Activated T-helper 1 cell treated with anti-CD3 and anti-CD28 coated beads, Interleukin-12 subunit alpha, Interleukin-12 subunit beta, Interleukin-2, Interleukin-4 antibody, amounts not matched to agents 30 ng/mL and 10 ng/mL and 1 ng/mL, durations not matched to agents 14 hours and 24 hours and 36 hours (primary cell): ENCODE measurements around the gene FBXL22. TPM values are rescaled to one million over a fixed set of nuclear protein-coding genes. Genes with fewer than 3 reads are reported as not detected.

Experiments used
- DNase-seq: peaks from one replicate; pipeline ENCODE4 v3.0.0; 2021; ENCODE audit warnings: low spot score
- H3K27ac Mint-ChIP-seq: one replicate; pipeline ENCODE4 v1.8.0; 2021; ENCODE audit warnings: mild to moderate bottlenecking, mixed read lengths
- H3K27me3 Mint-ChIP-seq: one replicate; pipeline ENCODE4 v1.8.0; 2022; ENCODE audit warnings: mild to moderate bottlenecking, moderate library complexity, mixed read lengths; ENCODE audit not compliant: insufficient read depth
- H3K36me3 Mint-ChIP-seq: one replicate; pipeline ENCODE4 v1.8.0; 2021; ENCODE audit warnings: low read depth, mixed read lengths
- H3K4me1 Mint-ChIP-seq: one replicate; pipeline ENCODE4 v1.8.0; 2021; ENCODE audit warnings: low read depth, mixed read lengths
- H3K4me3 Mint-ChIP-seq: one replicate; pipeline ENCODE4 v1.8.0; 2021; ENCODE audit warnings: mild to moderate bottlenecking, moderate library complexity, mixed read lengths
- H3K9me3 Mint-ChIP-seq: one replicate; pipeline ENCODE4 v1.8.0; 2021; ENCODE audit warnings: mixed read lengths
- intact Hi-C: fragments of 100-400 bp; cut with micrococcal nuclease; formaldehyde crosslinking; loops from one replicate; pipeline ENCODE4 v1.15.1; 2024
- total RNA-seq: library from RNA; stranded (reverse); gene quantifications from 2 replicates; pipeline ENCODE4 v1.2.3, GENCODE V29; 2022

FBXL22 gene, protein sequence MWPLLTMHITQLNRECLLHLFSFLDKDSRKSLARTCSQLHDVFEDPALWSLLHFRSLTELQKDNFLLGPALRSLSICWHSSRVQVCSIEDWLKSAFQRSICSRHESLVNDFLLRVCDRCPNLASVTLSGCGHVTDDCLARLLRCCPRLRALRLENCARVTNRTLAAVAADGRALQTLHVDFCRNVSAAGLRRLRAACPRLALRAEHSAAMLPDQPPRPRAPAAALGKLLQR
- 0.83 and 0.88 TPM in 2 replicates for total RNA-seq

DNA sequence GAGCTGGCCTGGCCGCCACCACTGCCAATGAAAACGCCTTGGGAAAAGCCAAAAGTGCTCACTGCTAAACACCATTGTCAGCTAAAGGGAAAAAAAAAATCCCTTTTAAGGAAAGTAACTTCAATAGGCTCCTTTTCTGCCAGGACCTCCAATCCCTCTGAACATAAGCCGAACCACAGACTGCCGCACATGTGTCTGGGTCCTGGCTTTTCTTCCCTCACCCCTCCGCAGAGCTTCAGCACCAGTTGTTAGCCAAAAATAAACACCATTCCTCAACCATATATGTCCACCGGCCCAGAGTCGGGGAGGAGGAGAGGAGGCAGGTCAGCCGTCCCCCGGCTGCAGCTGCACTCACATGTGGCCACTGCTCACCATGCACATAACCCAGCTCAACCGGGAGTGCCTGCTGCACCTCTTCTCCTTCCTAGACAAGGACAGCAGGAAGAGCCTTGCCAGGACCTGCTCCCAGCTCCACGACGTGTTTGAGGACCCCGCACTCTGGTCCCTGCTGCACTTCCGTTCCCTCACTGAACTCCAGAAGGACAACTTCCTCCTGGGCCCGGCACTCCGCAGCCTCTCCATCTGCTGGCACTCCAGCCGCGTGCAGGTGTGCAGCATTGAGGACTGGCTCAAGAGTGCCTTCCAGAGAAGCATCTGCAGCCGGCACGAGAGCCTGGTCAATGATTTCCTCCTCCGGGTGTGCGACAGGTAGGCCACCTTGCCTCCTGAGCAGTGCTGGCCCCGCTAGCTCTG is at the start of gene FBXL22:
Gene FBXL22 (plus strand): TSS at position 350 of the 753 bp plus-strand sequence. CDS start 6 bp downstream, at position 356.
- Mint-ChIP-seq H3K27me3 (no peaks in the 10 kb centered on the region), H3K4me3 (no peak within 1 kb of the TSS), H3K36me3 (peaks cover 25% of the 10 kb centered on the region), H3K27ac (peak within 1 kb of the TSS; percentile 7), H3K9me3 (no peaks in the 10 kb centered on the region), H3K4me1 (peaks cover 64% of the 10 kb centered on the region)
- intact Hi-C loops = no loop called here
- DNase-seq = no peak

DNA sequence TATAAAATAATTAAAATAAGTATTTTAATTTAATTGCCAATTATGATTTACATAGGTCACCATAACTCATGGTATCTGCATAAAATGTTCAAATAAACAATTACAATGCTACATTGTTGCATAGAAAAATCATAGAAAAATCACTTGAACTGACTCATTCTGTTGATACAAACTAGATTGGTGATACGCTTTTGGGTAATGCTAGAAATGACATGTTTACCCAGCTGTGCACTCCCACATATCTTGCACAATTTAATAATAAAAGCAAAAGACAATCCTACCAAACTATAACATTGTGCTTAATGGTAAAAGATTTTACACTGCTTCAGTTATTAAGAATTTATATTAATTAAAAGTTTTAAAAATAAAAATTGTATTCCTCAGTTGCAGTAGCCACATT is 45.8 kb upstream of the FBXL22 start:
- H3K36me3 Mint-ChIP-seq = peaks cover 25% of the 10 kb centered on the region
- no peak overlapping the region for H3K4me3 Mint-ChIP-seq
- no peaks in the 10 kb centered on the region for H3K27me3 Mint-ChIP-seq
- H3K27ac Mint-ChIP-seq = no peak overlapping the region
- H3K9me3 Mint-ChIP-seq = no peaks in the 10 kb centered on the region
- intact Hi-C loops = loop anchor here (5.0 kb wide), 1 partner anchor 44 kb away; no protein-coding TSS in a partner anchor
- DNase-seq = no peak
- H3K4me1 Mint-ChIP-seq = peaks cover 34% of the 10 kb centered on the region

DNA sequence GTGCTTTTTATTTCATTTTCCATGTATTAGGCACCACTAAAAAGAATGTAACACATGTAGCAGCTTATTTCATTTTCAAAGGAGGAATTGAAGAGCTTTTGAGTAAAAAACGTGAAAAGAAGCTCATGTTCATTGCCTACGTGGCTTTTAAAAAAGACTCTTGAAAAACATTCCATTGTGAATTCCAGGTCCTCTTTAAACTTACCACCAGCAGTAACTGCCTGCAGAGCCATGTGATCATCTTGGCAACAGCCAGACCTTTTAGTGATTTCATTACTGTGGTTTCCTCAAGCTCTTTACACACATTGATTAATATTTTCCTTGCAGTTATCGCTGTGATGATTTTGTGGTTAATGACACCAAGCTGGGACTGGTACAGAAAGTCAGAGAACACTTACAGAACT is 43.8 kb upstream of the FBXL22 start:
- Mint-ChIP-seq H3K27ac (peak overlapping the region; percentile 40), H3K4me1 (peaks cover 34% of the 10 kb centered on the region)
- intact Hi-C loops = loop anchor here (5.0 kb wide), 1 partner anchor 46 kb away; no protein-coding TSS in a partner anchor

DNA sequence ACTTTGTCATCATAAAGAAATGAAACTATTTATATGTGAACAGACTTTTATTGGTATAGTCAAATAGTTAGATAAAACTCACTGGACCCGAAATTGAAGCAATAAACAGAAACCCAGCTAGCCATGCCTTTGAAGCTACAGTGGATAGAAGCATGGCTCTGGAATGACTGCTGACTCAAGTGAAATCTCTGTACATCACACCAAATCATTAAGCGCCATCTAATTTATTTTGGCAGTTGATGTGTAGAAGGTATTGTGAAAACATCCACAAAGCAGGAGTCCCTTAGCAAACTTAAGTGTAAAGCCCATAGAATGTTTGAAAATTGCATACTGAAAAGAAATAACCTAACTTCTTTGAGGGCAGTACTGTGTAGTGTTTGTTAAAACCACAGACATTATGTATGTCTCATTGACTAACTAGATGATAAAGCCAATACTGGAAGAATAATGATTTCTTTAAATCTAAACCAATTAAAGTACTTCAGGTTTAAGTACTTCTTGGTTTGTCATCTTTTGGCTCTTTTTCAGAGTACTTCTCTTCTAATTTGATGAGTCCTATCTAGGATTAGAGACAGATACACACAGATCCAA is 42.8 kb upstream of the FBXL22 start:
- DNase-seq = no peak
- Mint-ChIP-seq H3K36me3 (peaks cover 38% of the 10 kb centered on the region), H3K9me3 (no peaks in the 10 kb centered on the region), H3K4me3 (no peak overlapping the region), H3K27ac (no peak overlapping the region), H3K27me3 (no peaks in the 10 kb centered on the region), H3K4me1 (peaks cover 38% of the 10 kb centered on the region)
- intact Hi-C loops = loop anchor here (1.0 to 5.0 kb wide), 2 partner anchors 9 to 47 kb away; no protein-coding TSS in a partner anchor

More for the DNA sequence above, 43.8 kb upstream of the FBXL22 start:
- Mint-ChIP-seq H3K9me3 (no peaks in the 10 kb centered on the region), H3K4me3 (no peak overlapping the region), H3K27me3 (no peaks in the 10 kb centered on the region), H3K36me3 (peaks cover 34% of the 10 kb centered on the region)
- no peak for DNase-seq

DNA sequence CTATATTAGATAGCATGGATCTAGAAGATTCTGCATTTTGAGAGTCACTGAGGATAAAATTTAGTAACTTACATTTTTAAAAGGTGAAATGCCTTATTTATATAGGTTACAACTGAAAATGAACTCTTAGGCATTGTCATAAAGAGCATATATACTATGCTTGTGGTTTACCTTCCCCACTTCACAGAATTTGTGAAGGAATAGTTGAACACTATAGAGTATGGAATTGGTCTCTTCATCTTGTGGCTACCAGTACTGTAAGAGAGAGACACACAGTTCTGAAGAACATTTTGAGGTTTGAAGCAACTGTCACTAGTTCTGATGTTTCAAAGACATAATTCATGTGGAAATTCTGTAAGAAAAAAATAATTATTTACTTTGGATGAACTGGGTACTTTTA is 41.7 kb upstream of the FBXL22 start:
- Mint-ChIP-seq H3K27ac (no peak overlapping the region), H3K36me3 (peaks cover 45% of the 10 kb centered on the region), H3K4me3 (no peak overlapping the region), H3K27me3 (no peaks in the 10 kb centered on the region), H3K9me3 (no peaks in the 10 kb centered on the region), H3K4me1 (peaks cover 45% of the 10 kb centered on the region)
- intact Hi-C loops = no loop called here
- no peak for DNase-seq

DNA sequence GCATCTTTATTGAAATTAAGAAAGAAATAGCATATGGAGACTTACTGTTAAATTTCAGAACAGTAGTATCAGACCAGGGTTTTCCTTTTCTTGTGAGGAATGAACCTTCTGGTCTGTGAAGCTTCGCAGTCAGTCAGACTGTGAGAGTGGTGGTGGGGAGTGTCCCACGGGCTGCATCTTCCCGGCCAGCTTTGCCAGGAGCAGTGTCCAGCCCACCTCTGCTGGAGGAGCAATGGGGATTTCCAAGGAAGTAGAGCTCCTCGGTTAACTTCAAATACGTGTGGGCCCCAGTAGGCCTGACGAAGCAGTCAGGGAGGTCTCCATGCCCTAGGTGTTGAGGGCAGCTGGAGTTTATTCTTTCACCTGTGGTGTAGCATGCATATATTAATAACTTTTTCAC is 40.9 kb upstream of the FBXL22 start:
- Mint-ChIP-seq H3K4me1 (peaks cover 52% of the 10 kb centered on the region), H3K4me3 (no peak overlapping the region), H3K27ac (no peak overlapping the region), H3K9me3 (no peaks in the 10 kb centered on the region), H3K36me3 (peaks cover 50% of the 10 kb centered on the region), H3K27me3 (no peaks in the 10 kb centered on the region)
- intact Hi-C loops = no loop called here
- no peak for DNase-seq

GRCh38 chr15:63556736-63557135 is 40.5 kb upstream of the FBXL22 start:
- no peaks in the 10 kb centered on the region for H3K9me3 Mint-ChIP-seq
- H3K36me3 Mint-ChIP-seq = peaks cover 55% of the 10 kb centered on the region
- H3K4me3 Mint-ChIP-seq = no peak overlapping the region
- intact Hi-C loops = no loop called here
- H3K4me1 Mint-ChIP-seq = peaks cover 52% of the 10 kb centered on the region
- no peak for DNase-seq
- no peak overlapping the region for H3K27ac Mint-ChIP-seq
- H3K27me3 Mint-ChIP-seq = no peaks in the 10 kb centered on the region

DNA sequence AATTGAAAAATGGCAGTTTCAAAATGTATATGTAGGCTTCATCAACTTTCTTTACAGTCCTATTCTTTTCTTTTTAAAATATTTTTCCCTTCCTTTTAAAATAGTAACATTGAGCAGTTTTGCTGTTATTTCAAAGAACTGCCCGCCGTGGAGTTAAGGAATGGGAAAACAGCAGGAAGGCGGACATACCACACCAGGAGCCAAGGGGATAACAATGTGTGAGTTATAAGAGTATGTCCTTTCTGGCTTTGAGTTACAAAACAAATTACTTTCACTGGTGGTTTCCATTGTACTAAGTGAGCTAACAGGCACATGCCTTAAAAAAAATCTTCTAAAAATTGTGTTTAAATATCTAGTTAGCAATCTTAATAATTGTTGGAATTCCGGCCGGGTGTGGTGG is 37.4 kb upstream of the FBXL22 start:
- H3K27me3 Mint-ChIP-seq = no peaks in the 10 kb centered on the region
- H3K4me3 Mint-ChIP-seq = no peak overlapping the region
- no peak for DNase-seq
- intact Hi-C loops = loop anchor here (5.0 kb wide), 1 partner anchor 92 kb away; no protein-coding TSS in a partner anchor
- H3K36me3 Mint-ChIP-seq = peaks cover 53% of the 10 kb centered on the region
- no peak overlapping the region for H3K27ac Mint-ChIP-seq
- peaks cover 29% of the 10 kb centered on the region for H3K4me1 Mint-ChIP-seq
- H3K9me3 Mint-ChIP-seq = no peaks in the 10 kb centered on the region

DNA sequence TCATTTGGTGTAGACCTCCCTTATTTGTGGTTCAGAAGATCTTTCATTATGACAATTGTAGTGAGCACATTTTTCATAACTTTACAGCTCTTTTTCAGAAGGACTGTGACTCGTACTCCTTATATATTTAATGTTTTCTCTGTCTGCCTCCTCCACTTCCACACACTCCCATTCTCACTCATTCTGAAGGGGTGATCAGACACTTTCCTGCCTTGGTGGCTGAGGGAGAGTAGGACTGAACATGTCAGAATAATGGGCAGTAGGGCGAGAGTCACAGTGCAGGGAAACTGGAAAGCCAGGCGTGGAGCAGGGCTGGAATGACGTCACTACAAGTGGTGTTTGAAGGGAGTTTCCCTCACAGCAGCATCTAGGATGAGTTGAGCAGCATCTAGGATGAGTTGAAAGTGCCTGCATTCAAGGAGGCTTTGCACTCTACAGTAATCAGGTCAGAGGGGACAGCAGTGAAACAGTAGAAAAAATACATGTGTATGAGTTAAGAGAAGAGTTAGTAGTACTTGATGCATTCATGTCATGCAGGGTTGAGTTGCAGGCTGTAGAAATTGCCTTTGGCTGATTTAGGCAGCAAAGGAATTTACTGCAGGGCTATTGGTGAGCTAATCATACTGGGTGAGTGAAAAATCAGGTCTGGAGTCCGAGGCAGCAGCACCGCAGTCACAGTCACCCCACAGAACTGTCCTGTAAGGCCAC is 36.3 kb upstream of the FBXL22 start:
- H3K27me3 Mint-ChIP-seq = no peaks in the 10 kb centered on the region
- H3K36me3 Mint-ChIP-seq = peaks cover 52% of the 10 kb centered on the region
- peaks cover 18% of the 10 kb centered on the region for H3K4me1 Mint-ChIP-seq
- peak; percentile 4 for DNase-seq
- H3K27ac Mint-ChIP-seq = peak overlapping the region; percentile 30
- no peaks in the 10 kb centered on the region for H3K9me3 Mint-ChIP-seq
- no peak overlapping the region for H3K4me3 Mint-ChIP-seq
- intact Hi-C loops = loop anchor here (5.0 kb wide), 1 partner anchor 94 kb away; no protein-coding TSS in a partner anchor

DNA sequence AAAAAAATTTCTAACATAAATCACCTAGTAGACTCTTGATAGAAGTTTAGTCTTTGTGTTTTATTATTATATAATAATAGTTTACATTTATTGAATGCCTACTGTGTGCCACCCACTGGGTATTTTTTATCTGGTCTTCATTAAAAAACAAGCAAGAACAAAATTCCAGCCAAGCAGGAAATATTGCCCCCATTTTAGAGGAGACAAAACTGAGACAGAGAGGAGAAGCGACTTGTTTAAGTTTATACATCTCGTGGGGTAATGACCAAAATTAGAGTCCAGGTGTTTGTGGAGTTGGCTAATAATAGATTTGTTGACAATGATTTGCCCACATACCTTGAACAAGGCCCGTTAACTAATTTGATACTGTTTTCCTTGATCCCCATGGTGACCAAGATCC is 33.1 kb upstream of the FBXL22 start:
- DNase-seq = no peak
- peaks cover 18% of the 10 kb centered on the region for H3K4me1 Mint-ChIP-seq
- H3K9me3 Mint-ChIP-seq = no peaks in the 10 kb centered on the region
- intact Hi-C loops = loop anchor here (5.0 kb wide), 1 partner anchor 97 kb away; no protein-coding TSS in a partner anchor
- peaks cover 47% of the 10 kb centered on the region for H3K36me3 Mint-ChIP-seq
- no peak overlapping the region for H3K27ac Mint-ChIP-seq
- no peaks in the 10 kb centered on the region for H3K27me3 Mint-ChIP-seq
- no peak overlapping the region for H3K4me3 Mint-ChIP-seq

GRCh38 chr15:63565536-63566186 is 31.5 kb upstream of the FBXL22 start:
- no peaks in the 10 kb centered on the region for H3K9me3 Mint-ChIP-seq
- H3K27ac Mint-ChIP-seq = no peak overlapping the region
- no peak overlapping the region for H3K4me3 Mint-ChIP-seq
- peaks cover 38% of the 10 kb centered on the region for H3K36me3 Mint-ChIP-seq
- intact Hi-C loops = no loop called here
- DNase-seq = no peak
- no peaks in the 10 kb centered on the region for H3K27me3 Mint-ChIP-seq
- H3K4me1 Mint-ChIP-seq = peaks cover 6% of the 10 kb centered on the region

DNA sequence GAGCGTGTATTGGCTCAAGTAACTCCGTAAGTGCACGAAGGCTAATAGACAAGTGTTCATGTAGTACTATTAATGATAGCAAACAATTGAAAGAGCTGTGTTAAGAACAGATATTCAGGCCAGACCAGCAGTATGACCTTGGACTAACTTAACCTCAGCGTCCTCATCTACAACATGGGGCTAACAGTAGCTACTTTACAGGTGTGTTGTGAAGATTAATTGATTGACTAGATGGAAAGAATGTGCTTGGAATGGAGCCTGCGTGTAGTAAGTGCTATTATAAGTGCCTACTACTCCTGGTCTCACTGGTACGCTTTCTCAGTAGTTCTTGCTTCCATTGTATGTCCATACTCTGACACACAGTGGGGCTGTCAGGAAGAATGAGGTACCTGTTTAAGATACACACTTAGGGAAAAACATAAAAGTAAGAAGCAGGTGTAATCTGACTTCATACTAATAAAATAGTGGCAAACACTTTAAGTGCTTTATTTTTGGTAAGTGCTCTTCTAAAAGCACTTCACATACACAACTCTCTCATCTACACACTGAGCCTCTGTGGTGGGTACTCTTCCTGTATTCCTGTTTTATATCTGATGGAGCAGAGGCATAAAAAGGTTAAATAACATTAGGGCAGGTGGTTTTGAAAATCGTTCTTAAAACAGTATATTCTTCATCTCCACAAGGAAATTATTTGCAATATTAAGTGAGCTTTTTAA is 24.3 kb upstream of the FBXL22 start:
- no peak for DNase-seq
- Mint-ChIP-seq H3K9me3 (no peaks in the 10 kb centered on the region), H3K27ac (no peak overlapping the region), H3K36me3 (peaks cover 32% of the 10 kb centered on the region), H3K27me3 (no peaks in the 10 kb centered on the region), H3K4me3 (no peak overlapping the region), H3K4me1 (peaks cover 9% of the 10 kb centered on the region)
- intact Hi-C loops = no loop called here
